Progenitor cell of endocrine pancreas (in vitro differentiated cells): ENCODE data around the gene PTPRT. TPM values are rescaled to one million over a fixed set of nuclear protein-coding genes. Genes with fewer than 3 reads are reported as not detected.

Experiments used
- DNase-seq: peaks from one replicate; pipeline ENCODE4 v3.0.0; 2021; ENCODE audit warnings: low spot score; ENCODE audit not compliant: unreplicated experiment
- H3K27ac Mint-ChIP-seq: 2 replicates; pipeline ENCODE4 v1.8.0; 2021; ENCODE audit warnings: mild to moderate bottlenecking, moderate library complexity, mixed read lengths
- H3K27me3 Mint-ChIP-seq: 2 replicates; pipeline ENCODE4 v1.8.0; 2021; ENCODE audit warnings: mixed read lengths
- H3K36me3 Mint-ChIP-seq: 2 replicates; pipeline ENCODE4 v1.8.0; 2022; ENCODE audit warnings: mixed read lengths; ENCODE audit not compliant: insufficient read depth
- H3K4me1 Mint-ChIP-seq: 2 replicates; pipeline ENCODE4 v1.8.0; 2021; ENCODE audit warnings: low read depth, mixed read lengths
- H3K4me3 Mint-ChIP-seq: 2 replicates; pipeline ENCODE4 v1.8.0; 2021; ENCODE audit warnings: low read depth, mild to moderate bottlenecking, moderate library complexity, mixed read lengths
- H3K9me3 Mint-ChIP-seq: 2 replicates; pipeline ENCODE4 v1.8.0; 2021; ENCODE audit warnings: low read depth, mixed read lengths
- CTCF ChIP-seq: fragments of 200-600 bp; sonication (generic); IDR thresholded peaks from one replicate; pipeline ENCODE4 v1.5.0; 2021; ENCODE audit warnings: antibody characterized with exemption, mild to moderate bottlenecking; ENCODE audit not compliant: unreplicated experiment
- total RNA-seq: library from RNA; stranded (reverse); gene quantifications from 2 replicates; pipeline ENCODE4 v1.2.1, GENCODE V29; 2021

Gene PTPRT
- total RNA-seq, 1 donor from 2014 or later: 65.9 TPM

- peak; percentile 12 for DNase-seq
- no peak for TF ChIP-seq CTCF
- H3K27me3 Mint-ChIP-seq: peaks cover 32% of the 10 kb centered on the region
- H3K36me3 Mint-ChIP-seq: peaks cover 10% of the 10 kb centered on the region
- no peak overlapping the region for H3K27ac Mint-ChIP-seq
- H3K4me1 Mint-ChIP-seq: peaks cover 28% of the 10 kb centered on the region
- H3K9me3 Mint-ChIP-seq: no peaks in the 10 kb centered on the region
- peak overlapping the region; percentile 86 for H3K4me3 Mint-ChIP-seq
Measured at GRCh38 chr20:43188861-43189553, 699 bp downstream of the PTPRT start.

GRCh38 chr20:43188234-43188653 lies 1.5 kb downstream of the PTPRT start:
- Mint-ChIP-seq H3K27ac (no peak overlapping the region), H3K27me3 (peaks cover 32% of the 10 kb centered on the region), H3K36me3 (peaks cover 10% of the 10 kb centered on the region), H3K4me3 (peak overlapping the region; percentile 86), H3K4me1 (peaks cover 30% of the 10 kb centered on the region), H3K9me3 (no peaks in the 10 kb centered on the region)
- no peak for DNase-seq
- TF ChIP-seq CTCF: no peak

GRCh38 chr20:43187476-43188233 lies 2.1 kb downstream of the PTPRT start:
- Mint-ChIP-seq H3K4me3 (peak overlapping the region; percentile 86), H3K27ac (peak overlapping the region; percentile 11), H3K9me3 (no peaks in the 10 kb centered on the region), H3K36me3 (peaks cover 12% of the 10 kb centered on the region), H3K4me1 (peaks cover 30% of the 10 kb centered on the region), H3K27me3 (peaks cover 26% of the 10 kb centered on the region)
- TF ChIP-seq CTCF: no peak
- peak; percentile 86 for DNase-seq

- H3K9me3 Mint-ChIP-seq: no peaks in the 10 kb centered on the region
- TF ChIP-seq CTCF: no peak
- peaks cover 17% of the 10 kb centered on the region for H3K27me3 Mint-ChIP-seq
Measured at GRCh38 chr20:43186312-43186711, 3.4 kb downstream of the PTPRT start.

GRCh38 chr20:43185901-43186300 lies 3.8 kb downstream of the PTPRT start:
- peaks cover 14% of the 10 kb centered on the region for H3K36me3 Mint-ChIP-seq
- no peaks in the 10 kb centered on the region for H3K9me3 Mint-ChIP-seq
- peaks cover 13% of the 10 kb centered on the region for H3K27me3 Mint-ChIP-seq
- no peak overlapping the region for H3K4me3 Mint-ChIP-seq
- no peak overlapping the region for H3K27ac Mint-ChIP-seq
- H3K4me1 Mint-ChIP-seq: peaks cover 30% of the 10 kb centered on the region
- no peak for TF ChIP-seq CTCF
- no peak for DNase-seq

More at GRCh38 chr20:43186312-43186711, 3.4 kb downstream of the PTPRT start:
- H3K27ac Mint-ChIP-seq: no peak overlapping the region
- H3K4me1 Mint-ChIP-seq: peaks cover 30% of the 10 kb centered on the region
- H3K36me3 Mint-ChIP-seq: peaks cover 14% of the 10 kb centered on the region
- no peak for DNase-seq
- H3K4me3 Mint-ChIP-seq: no peak overlapping the region
